Activated CD4-positive, CD25-positive, alpha-beta regulatory T cell (primary cell): ENCODE measurements around the gene ZFYVE19.

ENCODE experiments used
- DNase-seq, 4 experiments: peaks; one replicate each; lab custom pipeline; 2025; lab: John Stamatoyannopoulos, UW

Gene ZFYVE19

GRCh38 chr15:40815042-40815698 is 8.3 kb downstream of the ZFYVE19 start:
- DNase-seq = no peak

GRCh38 chr15:40819048-40819447 is 12.2 kb downstream of the ZFYVE19 start:
- no peak for DNase-seq

GRCh38 chr15:40821195-40821594 is 14.3 kb downstream of the ZFYVE19 start:
- DNase-seq = no peak

- no peak for DNase-seq
Measured at GRCh38 chr15:40823572-40824343, 16.9 kb downstream of the ZFYVE19 start.

GRCh38 chr15:40825661-40826422 is 19.0 kb downstream of the ZFYVE19 start:
- DNase-seq = no peak

- no peak for DNase-seq
Measured at GRCh38 chr15:40826423-40827075, 19.7 kb downstream of the ZFYVE19 start.

- DNase-seq = no peak
Measured at GRCh38 chr15:40828447-40829036, 21.7 kb downstream of the ZFYVE19 start, which contains the start of gene PPP1R14D. TSS of gene PPP1R14D (minus strand) at chr15:40828708. CDS start at chr15:40828641, 67 bp downstream.

- no peak for DNase-seq
Measured at GRCh38 chr15:40829115-40829514, 22.2 kb downstream of the ZFYVE19 start.

GRCh38 chr15:40830884-40831283 is 24.0 kb downstream of the ZFYVE19 start:
- DNase-seq = no peak

GRCh38 chr15:40831861-40832260 is 25.0 kb downstream of the ZFYVE19 start:
- no peak for DNase-seq

- no peak for DNase-seq
Measured at GRCh38 chr15:40832903-40833302, 26.0 kb downstream of the ZFYVE19 start.

GRCh38 chr15:40836020-40836419 is 29.1 kb downstream of the ZFYVE19 start:
- DNase-seq = no peak

- no peak for DNase-seq
Measured at GRCh38 chr15:40838756-40839155, 31.9 kb downstream of the ZFYVE19 start.

- DNase-seq = no peak
Measured at GRCh38 chr15:40841741-40842140, 34.9 kb downstream of the ZFYVE19 start.

- DNase-seq = no peak
Measured at GRCh38 chr15:40843261-40843884, 36.5 kb downstream of the ZFYVE19 start.

- DNase-seq = peak in 3 of 4 experiments; percentile 15 to 51 (median 35)
Measured at GRCh38 chr15:40843885-40844695, 37.2 kb downstream of the ZFYVE19 start, which contains the start of gene SPINT1. TSS of gene SPINT1 (plus strand) at chr15:40844048. CDS start at chr15:40844555, 507 bp downstream.

- no peak for DNase-seq
Measured at GRCh38 chr15:40844696-40845030, 37.8 kb downstream of the ZFYVE19 start.

- no peak for DNase-seq
Measured at GRCh38 chr15:40845036-40845435, 38.1 kb downstream of the ZFYVE19 start.

- no peak for DNase-seq
Measured at GRCh38 chr15:40845511-40846284, 38.8 kb downstream of the ZFYVE19 start.

- no peak for DNase-seq
Measured at GRCh38 chr15:40846841-40847222, 39.9 kb downstream of the ZFYVE19 start.
